Astrocyte of the spinal cord (primary cell): Measurements from ENCODE around the gene APBA3.

Experiments
- DNase-seq: peaks from one replicate; pipeline ENCODE4 v3.0.0; 2011; ENCODE audit warnings: low read depth, low spot score
- H3K4me3 ChIP-seq: 2 replicates; pipeline ENCODE4 v1.5.1; 2011; ENCODE audit warnings: low read depth, mild to moderate bottlenecking, low read length, moderate library complexity
- CTCF ChIP-seq: IDR thresholded peaks from 2 replicates; pipeline ENCODE4 v1.5.1; 2012; ENCODE audit warnings: low read depth, mild to moderate bottlenecking, low read length, inconsistent platforms
- in situ Hi-C: cut with HindIII; loops from 2 replicates; pipeline ENCODE4 v1.10.0; 2017; ENCODE audit warnings: low sequenced_read_pairs

The APBA3 gene

DNA sequence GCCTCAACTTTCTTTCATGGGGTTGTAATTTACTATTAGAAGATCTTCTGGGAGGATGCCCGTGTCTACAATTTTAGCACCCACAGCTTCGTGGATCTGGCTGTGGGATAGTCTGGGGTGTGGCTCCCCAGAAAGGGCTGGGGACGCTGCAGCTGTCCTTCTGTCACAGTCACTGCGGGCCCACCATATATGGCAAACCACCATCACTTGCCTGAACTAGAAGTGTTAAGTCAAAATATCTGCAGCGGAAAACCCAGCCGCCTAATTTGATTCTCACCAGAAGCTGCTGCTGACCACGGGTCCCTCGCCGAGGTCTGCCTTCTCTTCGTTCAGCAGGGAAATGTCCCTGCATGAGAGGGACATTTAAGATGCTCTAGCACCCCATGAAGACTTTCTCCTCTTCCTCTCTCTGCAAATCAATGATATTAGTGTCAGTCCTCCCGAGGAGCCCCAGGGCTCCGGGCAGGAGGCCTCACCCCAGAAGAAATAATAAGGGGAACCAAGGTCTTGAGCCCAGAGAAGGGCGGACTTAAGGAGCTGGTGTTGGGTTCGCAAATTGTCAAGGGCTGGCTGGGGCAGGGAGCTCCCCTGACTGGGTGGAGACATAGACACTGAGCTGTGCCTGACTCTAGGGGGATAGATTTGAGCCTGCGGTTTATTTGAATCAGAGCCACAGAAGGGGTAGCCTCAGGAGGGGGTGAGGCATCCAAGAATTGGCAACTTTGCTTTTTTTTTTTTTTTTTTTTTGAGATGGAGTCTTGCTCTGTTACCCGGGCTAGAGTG lies 27.7 kb upstream of the APBA3 start:
- TF ChIP-seq CTCF, result no peak
- DNase-seq, result no peak
- H3K4me3 ChIP-seq, result no peak overlapping the region
- in situ Hi-C loops, result no loop called here

GRCh38 chr19:3785938-3786824 lies 24.7 kb upstream of the APBA3 start, which contains the start of gene MATK:
MATK (minus strand) TSS chr19:3786381; CDS start chr19:3785135, 1,246 bp downstream.
- in situ Hi-C loops, result no loop called here
- no peak for DNase-seq
- no peak within 1 kb of the TSS for H3K4me3 ChIP-seq
- no peak for TF ChIP-seq CTCF

GRCh38 chr19:3785451-3785937 lies 24.0 kb upstream of the APBA3 start:
- DNase-seq, result no peak
- in situ Hi-C loops, result no loop called here
- H3K4me3 ChIP-seq, result no peak overlapping the region

GRCh38 chr19:3784607-3785450 lies 23.3 kb upstream of the APBA3 start:
- no peak overlapping the region for H3K4me3 ChIP-seq
- TF ChIP-seq CTCF, result no peak
- in situ Hi-C loops, result no loop called here
- no peak for DNase-seq

More at GRCh38 chr19:3785451-3785937, 24.0 kb upstream of the APBA3 start:
- TF ChIP-seq CTCF, result no peak

DNA sequence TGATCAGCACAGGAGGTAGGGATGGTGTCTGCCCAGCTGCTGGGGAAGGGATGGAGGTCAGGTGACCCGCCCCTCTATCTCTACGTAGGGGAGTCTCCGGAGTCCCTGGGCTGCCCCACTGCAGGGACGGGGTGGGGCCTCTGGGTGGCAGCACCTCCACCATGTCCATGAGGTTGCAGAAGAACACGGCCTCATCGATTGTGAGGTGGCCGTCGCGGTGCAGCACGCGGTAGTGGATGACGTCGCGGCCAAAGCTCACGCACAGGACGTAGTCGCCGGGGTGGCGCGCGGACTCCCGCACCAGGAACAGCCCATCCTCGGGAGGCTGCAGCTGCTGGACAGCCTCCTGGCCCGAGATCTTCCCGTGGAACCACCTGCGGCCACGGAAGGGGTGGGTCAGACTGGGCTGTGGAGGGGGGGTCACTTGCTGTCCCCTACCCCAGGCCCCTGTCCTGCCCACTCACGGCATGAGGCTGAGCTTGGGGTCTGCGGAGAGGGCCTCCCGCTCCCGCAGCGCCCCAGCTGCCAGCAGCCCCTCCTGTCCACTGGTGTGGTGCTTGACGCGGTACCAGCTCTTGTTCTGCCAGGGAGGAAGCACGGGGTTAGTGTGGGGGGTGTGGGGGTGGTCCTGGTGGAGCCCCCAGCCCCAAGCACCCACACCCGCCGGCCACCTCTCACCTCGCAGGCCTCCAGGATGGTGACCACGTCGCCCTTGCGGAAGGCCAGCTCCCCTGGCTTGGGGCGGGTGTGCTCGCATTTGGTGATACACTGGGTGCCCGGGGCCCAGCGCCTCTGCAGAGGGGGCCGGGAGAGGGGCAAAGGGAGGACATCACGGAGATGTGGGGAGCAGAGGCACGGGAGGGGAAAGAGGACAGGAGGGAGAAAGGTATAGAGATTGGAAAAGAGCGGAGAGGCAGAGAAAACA lies 22.4 kb upstream of the APBA3 start:
- in situ Hi-C loops, result no loop called here
- no peak overlapping the region for H3K4me3 ChIP-seq
- peak; percentile 15 for TF ChIP-seq CTCF

More for the DNA sequence above, 22.4 kb upstream of the APBA3 start:
- DNase-seq, result no peak
